22Rv1 (cell line): ENCODE data around the gene CCT3.

Experiments
- CTCF ChIP-seq: fragments of 450-650 bp; IDR thresholded peaks from 2 replicates; pipeline ENCODE4 v1.5.1; 2017; ENCODE audit warnings: mild to moderate bottlenecking
- ZFX ChIP-seq: fragments of 450-650 bp; IDR thresholded peaks from 2 replicates; pipeline ENCODE4 v1.6.1; 2017; ENCODE audit warnings: antibody characterized with exemption, borderline replicate concordance

- TF ChIP-seq CTCF (no peak), ZFX (no peak)
Observed at GRCh38 chr1:156316909-156317308, 21.2 kb downstream of the CCT3 start.
